Measurements from ENCODE around the gene LRMDA.

The LRMDA gene

GRCh38 chr10:76297780-76298281, 866.4 kb downstream of the LRMDA start:
- DNase-seq (ENCODE audit: low read depth), result no peak
- no peak overlapping the region for H3K4me3 ChIP-seq (ENCODE audit: low read depth, low read length)
- no peak for TF ChIP-seq CTCF (IDR thresholded peaks at IDR 0.05; ENCODE audit: control insufficient read depth, extremely low read depth, insufficient read depth)

- no peak for TF ChIP-seq CTCF (IDR thresholded peaks at IDR 0.05; ENCODE audit: control insufficient read depth, extremely low read depth, insufficient read depth)
- H3K4me3 ChIP-seq (ENCODE audit: low read depth, low read length), result no peak overlapping the region
- no peak for DNase-seq (ENCODE audit: low read depth)
These were observed 866.9 kb downstream of the LRMDA start for GRCh38 chr10:76298329-76298728.

- DNase-seq (ENCODE audit: low read depth), result no peak
- TF ChIP-seq CTCF (IDR thresholded peaks at IDR 0.05; ENCODE audit: control insufficient read depth, extremely low read depth, insufficient read depth), result no peak
- H3K4me3 ChIP-seq (ENCODE audit: low read depth, low read length), result no peak overlapping the region
These were observed 868.1 kb downstream of the LRMDA start for GRCh38 chr10:76299501-76299900.

GRCh38 chr10:76301211-76301610, 869.8 kb downstream of the LRMDA start:
- no peak for DNase-seq (ENCODE audit: low read depth)
- no peak for TF ChIP-seq CTCF (IDR thresholded peaks at IDR 0.05; ENCODE audit: control insufficient read depth, extremely low read depth, insufficient read depth)
- no peak overlapping the region for H3K4me3 ChIP-seq (ENCODE audit: low read depth, low read length)

- TF ChIP-seq CTCF (IDR thresholded peaks at IDR 0.05; ENCODE audit: control insufficient read depth, extremely low read depth, insufficient read depth), result peak; percentile 53
- DNase-seq (ENCODE audit: low read depth), result no peak
- H3K4me3 ChIP-seq (ENCODE audit: low read depth, low read length), result no peak overlapping the region
These were observed 870.5 kb downstream of the LRMDA start for GRCh38 chr10:76301950-76302349.

GRCh38 chr10:76302481-76302880, 871.1 kb downstream of the LRMDA start:
- no peak overlapping the region for H3K4me3 ChIP-seq (ENCODE audit: low read depth, low read length)
- no peak for TF ChIP-seq CTCF (IDR thresholded peaks at IDR 0.05; ENCODE audit: control insufficient read depth, extremely low read depth, insufficient read depth)
- DNase-seq (ENCODE audit: low read depth), result no peak

- TF ChIP-seq CTCF (IDR thresholded peaks at IDR 0.05; ENCODE audit: control insufficient read depth, extremely low read depth, insufficient read depth), result no peak
- no peak overlapping the region for H3K4me3 ChIP-seq (ENCODE audit: low read depth, low read length)
- DNase-seq (ENCODE audit: low read depth), result no peak
These were observed 871.7 kb downstream of the LRMDA start for GRCh38 chr10:76302961-76303630.

Data from LNCaP clone FGC (cell line).